ENCODE measurements around the gene GLG1. TPM values are rescaled to one million over a fixed set of nuclear protein-coding genes. Genes with fewer than 3 reads are reported as not detected.

GLG1 gene
- polyA plus RNA-seq, 1 donor from 2014 or later: 36.6 TPM

DNA sequence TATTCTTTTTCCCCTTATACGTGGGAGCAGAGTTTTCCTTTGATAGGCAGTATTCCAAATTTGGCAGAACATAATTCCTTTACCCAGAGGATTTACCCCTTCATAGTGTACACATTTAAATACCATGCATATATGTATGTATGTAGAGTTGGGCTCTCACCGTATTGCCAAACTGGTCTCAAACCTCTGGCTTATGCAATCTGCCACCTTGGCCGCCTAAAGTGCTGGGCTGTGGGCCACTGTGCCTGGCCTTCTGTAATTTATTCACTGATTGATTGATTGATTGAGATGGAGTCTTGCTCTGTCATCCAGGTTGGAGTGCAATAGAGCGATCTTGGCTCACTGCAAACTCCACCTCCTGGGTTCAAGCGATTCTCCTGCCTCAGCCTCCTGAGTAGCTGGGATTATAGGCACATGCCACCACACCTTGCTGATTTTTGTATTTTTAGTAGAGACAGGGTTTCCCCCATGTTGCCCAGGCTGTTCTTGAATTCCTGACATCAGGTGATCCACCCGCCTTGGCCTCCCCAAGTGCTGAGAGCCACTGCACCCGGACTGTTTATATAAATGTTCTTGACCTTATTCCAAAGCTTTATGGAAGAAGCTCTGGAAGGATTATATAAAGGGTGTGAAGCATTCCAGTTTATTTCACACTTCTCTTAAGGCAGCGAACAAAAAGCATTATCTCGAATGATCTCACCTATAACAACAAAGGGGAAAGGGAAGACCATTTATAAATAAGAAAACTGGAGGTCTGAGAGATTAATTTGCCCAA is 14.9 kb downstream of the GLG1 start:
- H4K20me1 ChIP-seq (ENCODE audit: insufficient read depth): no peaks in the 10 kb centered on the region
- H3K9me3 ChIP-seq (ENCODE audit: low read length): no peaks in the 10 kb centered on the region
- peaks cover 48% of the 10 kb centered on the region for H3K79me2 ChIP-seq (replicated peaks; ENCODE audit: insufficient read depth, low read length)
- no peaks in the 10 kb centered on the region for H3K9me2 ChIP-seq (ENCODE audit: insufficient read depth, low read length)
- no peak overlapping the region for H3K27ac ChIP-seq (ENCODE audit: low read length)
- H2AFZ ChIP-seq (ENCODE audit: low read depth, low read length): no peak overlapping the region
- H3K36me3 ChIP-seq (ENCODE audit: insufficient read depth, low read length): no peaks in the 10 kb centered on the region
- H3F3A ChIP-seq (ENCODE audit: insufficient read depth, low read length, poor library complexity, severe bottlenecking): no peaks in the 10 kb centered on the region
- TF ChIP-seq MXI1 (conservative IDR thresholded peaks at IDR 0.05; ENCODE audit: poor library complexity, severe bottlenecking) (no peak), RAD21 (conservative IDR thresholded peaks at IDR 0.05) (no peak)
- TF ChIP-seq, protein P1, sequence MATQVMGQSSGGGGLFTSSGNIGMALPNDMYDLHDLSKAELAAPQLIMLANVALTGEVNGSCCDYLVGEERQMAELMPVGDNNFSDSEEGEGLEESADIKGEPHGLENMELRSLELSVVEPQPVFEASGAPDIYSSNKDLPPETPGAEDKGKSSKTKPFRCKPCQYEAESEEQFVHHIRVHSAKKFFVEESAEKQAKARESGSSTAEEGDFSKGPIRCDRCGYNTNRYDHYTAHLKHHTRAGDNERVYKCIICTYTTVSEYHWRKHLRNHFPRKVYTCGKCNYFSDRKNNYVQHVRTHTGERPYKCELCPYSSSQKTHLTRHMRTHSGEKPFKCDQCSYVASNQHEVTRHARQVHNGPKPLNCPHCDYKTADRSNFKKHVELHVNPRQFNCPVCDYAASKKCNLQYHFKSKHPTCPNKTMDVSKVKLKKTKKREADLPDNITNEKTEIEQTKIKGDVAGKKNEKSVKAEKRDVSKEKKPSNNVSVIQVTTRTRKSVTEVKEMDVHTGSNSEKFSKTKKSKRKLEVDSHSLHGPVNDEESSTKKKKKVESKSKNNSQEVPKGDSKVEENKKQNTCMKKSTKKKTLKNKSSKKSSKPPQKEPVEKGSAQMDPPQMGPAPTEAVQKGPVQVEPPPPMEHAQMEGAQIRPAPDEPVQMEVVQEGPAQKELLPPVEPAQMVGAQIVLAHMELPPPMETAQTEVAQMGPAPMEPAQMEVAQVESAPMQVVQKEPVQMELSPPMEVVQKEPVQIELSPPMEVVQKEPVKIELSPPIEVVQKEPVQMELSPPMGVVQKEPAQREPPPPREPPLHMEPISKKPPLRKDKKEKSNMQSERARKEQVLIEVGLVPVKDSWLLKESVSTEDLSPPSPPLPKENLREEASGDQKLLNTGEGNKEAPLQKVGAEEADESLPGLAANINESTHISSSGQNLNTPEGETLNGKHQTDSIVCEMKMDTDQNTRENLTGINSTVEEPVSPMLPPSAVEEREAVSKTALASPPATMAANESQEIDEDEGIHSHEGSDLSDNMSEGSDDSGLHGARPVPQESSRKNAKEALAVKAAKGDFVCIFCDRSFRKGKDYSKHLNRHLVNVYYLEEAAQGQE (IDR thresholded peaks at IDR 0.05; ENCODE audit: borderline replicate concordance): no peak
- no peak overlapping the region for H3K4me2 ChIP-seq (ENCODE audit: low read length)
- no peaks in the 10 kb centered on the region for H3K27me3 ChIP-seq (ENCODE audit: insufficient read depth, low read depth, low read length)
- H3K9ac ChIP-seq (ENCODE audit: low read length): no peak overlapping the region
- H3K4me3 ChIP-seq (ENCODE audit: low read length): no peak overlapping the region

DNA sequence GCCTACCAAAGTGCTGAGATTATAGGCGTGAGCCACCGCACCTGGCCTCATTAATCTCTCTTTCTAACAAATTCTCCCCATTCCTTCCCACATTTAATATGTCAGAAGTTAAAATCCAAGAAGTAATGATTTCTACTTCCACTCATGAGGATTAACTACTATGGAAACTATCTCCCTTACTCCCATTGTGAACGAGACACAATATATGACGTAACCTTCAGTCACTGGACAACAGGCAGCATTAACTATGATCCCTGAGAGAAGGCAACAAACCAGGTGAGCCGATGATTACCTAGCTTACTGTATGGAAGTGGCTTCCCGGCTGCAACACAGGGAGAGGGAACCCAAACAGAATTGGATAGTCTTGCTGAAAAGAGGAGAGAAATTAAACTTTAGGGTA is 20.0 kb downstream of the GLG1 start:
- Histone ChIP-seq H3K27ac (ENCODE audit: low read length) (no peak overlapping the region), H3K9ac (ENCODE audit: low read length) (no peak overlapping the region), H3K79me2 (replicated peaks; ENCODE audit: insufficient read depth, low read length) (peaks cover 44% of the 10 kb centered on the region), H3K9me2 (ENCODE audit: insufficient read depth, low read length) (no peaks in the 10 kb centered on the region), H2AFZ (ENCODE audit: low read depth, low read length) (no peak overlapping the region), H3K36me3 (ENCODE audit: insufficient read depth, low read length) (no peaks in the 10 kb centered on the region), H4K20me1 (ENCODE audit: insufficient read depth) (no peaks in the 10 kb centered on the region), H3K27me3 (ENCODE audit: insufficient read depth, low read depth, low read length) (no peaks in the 10 kb centered on the region), H3K4me3 (ENCODE audit: low read length) (no peak overlapping the region), H3K9me3 (ENCODE audit: low read length) (no peaks in the 10 kb centered on the region), H3K4me2 (ENCODE audit: low read length) (no peak overlapping the region), H3F3A (ENCODE audit: insufficient read depth, low read length, poor library complexity, severe bottlenecking) (no peaks in the 10 kb centered on the region)
- TF ChIP-seq TAF1 (IDR thresholded peaks at IDR 0.05; ENCODE audit: low read depth) (no peak), SMC3 (conservative IDR thresholded peaks at IDR 0.05; ENCODE audit: poor library complexity) (no peak), POLR2AphosphoS5 (IDR thresholded peaks at IDR 0.05) (no peak), MXI1 (conservative IDR thresholded peaks at IDR 0.05; ENCODE audit: poor library complexity, severe bottlenecking) (no peak), EZH2 (IDR thresholded peaks at IDR 0.05; ENCODE audit: borderline replicate concordance, insufficient read depth, low read length, poor library complexity, severe bottlenecking) (no peak), EP300 (conservative IDR thresholded peaks at IDR 0.05; ENCODE audit: poor library complexity, severe bottlenecking) (no peak)
- TF ChIP-seq, protein P1 (IDR thresholded peaks at IDR 0.05; ENCODE audit: borderline replicate concordance): no peak

Measured in neural cell (in vitro differentiated cells).